CD4-positive, alpha-beta T cell treated with Interleukin-6 at 100 ng/mL for 8 hours (primary cell): Measurements from ENCODE around the gene LRRC8E.
A peak's percentile ranks its signal among the peaks of the same experiment; 100 is the strongest.

Source experiments
- DNase-seq: peaks from one replicate; pipeline ENCODE4 v3.0.0-alpha.2; 2020; ENCODE audit warnings: mixed read lengths, low spot score

LRRC8E gene

GRCh38 chr19:7932276-7932929 is 44.1 kb downstream of the LRRC8E start:
- DNase-seq: no peak

GRCh38 chr19:7932930-7933300 is 44.6 kb downstream of the LRRC8E start:
- DNase-seq: no peak

GRCh38 chr19:7933411-7933810 is 45.1 kb downstream of the LRRC8E start:
- no peak for DNase-seq

- DNase-seq: no peak
Observed at GRCh38 chr19:7933828-7934725, 45.8 kb downstream of the LRRC8E start.

- DNase-seq: no peak
Observed at GRCh38 chr19:7934766-7935165, 46.5 kb downstream of the LRRC8E start.

GRCh38 chr19:7940841-7941240 is 52.5 kb downstream of the LRRC8E start:
- no peak for DNase-seq

- DNase-seq: no peak
Observed at GRCh38 chr19:7941895-7942596, 53.7 kb downstream of the LRRC8E start.

- DNase-seq: no peak
Observed at GRCh38 chr19:7942981-7943443, 54.7 kb downstream of the LRRC8E start.

GRCh38 chr19:7943444-7944176 is 55.3 kb downstream of the LRRC8E start, which contains the start of gene TIMM44:
TIMM44 (minus strand) TSS chr19:7943666; CDS start chr19:7943651, 15 bp downstream.
- DNase-seq: peak; percentile 99

- DNase-seq: peak; percentile 81
Observed at GRCh38 chr19:7944177-7944761, 56.0 kb downstream of the LRRC8E start.

GRCh38 chr19:7947939-7948338 is 59.6 kb downstream of the LRRC8E start:
- no peak for DNase-seq
